Activated naive CD4-positive, alpha-beta T cell treated with anti-CD3 and anti-CD28 coated beads for 36 hours (primary cell): Measurements from ENCODE around the gene NCAPG. TPM values are rescaled to one million over a fixed set of nuclear protein-coding genes. Genes with fewer than 3 reads are reported as not detected.
A peak's percentile ranks its signal among the peaks of the same experiment; 100 is the strongest.
"Not testable (repeated sequence)": the region's sequence is repeated elsewhere in the genome, so short reads cannot be mapped to it uniquely, and the experiment has no call there.

Experiments used
- CTCF ChIA-PET: fragments of 350-600 bp; sonication (Branson Sonifier 250); formaldehyde crosslinking; loops from one replicate; lab custom pipeline; 2021; ENCODE audit warnings: antibody characterized with exemption; lab: Charles Lee
- DNase-seq: peaks from one replicate; pipeline ENCODE4 v3.0.0-alpha.2; 2020
- H3K27ac Mint-ChIP-seq: one replicate; pipeline ENCODE4 v1.8.0; 2021; ENCODE audit warnings: mild to moderate bottlenecking, mixed read lengths
- H3K27me3 Mint-ChIP-seq: one replicate; pipeline ENCODE4 v1.8.0; 2021; ENCODE audit warnings: low read depth, mixed read lengths
- H3K36me3 Mint-ChIP-seq: one replicate; pipeline ENCODE4 v1.8.0; 2021; ENCODE audit warnings: low read depth, mixed read lengths
- H3K4me1 Mint-ChIP-seq: one replicate; pipeline ENCODE4 v1.8.0; 2021; ENCODE audit warnings: low read depth, mixed read lengths
- H3K4me3 Mint-ChIP-seq: one replicate; pipeline ENCODE4 v1.8.0; 2021; ENCODE audit warnings: mild to moderate bottlenecking, moderate library complexity, mixed read lengths
- H3K9me3 Mint-ChIP-seq: one replicate; pipeline ENCODE4 v1.8.0; 2021; ENCODE audit warnings: mixed read lengths
- intact Hi-C: fragments of 100-400 bp; cut with micrococcal nuclease; formaldehyde crosslinking; loops from one replicate; pipeline ENCODE4 v1.15.1; 2023
- total RNA-seq, 2 experiments: library from RNA; stranded (reverse); gene quantifications; one replicate each; pipeline ENCODE4 v1.2.3, GENCODE V29; 2021

Gene NCAPG
- total RNA-seq, 2 experiments from 2014 or later = 70.2 to 78.4 TPM

- peak overlapping the region; percentile 46 for H3K27ac Mint-ChIP-seq
- no peak overlapping the region for H3K4me3 Mint-ChIP-seq
- DNase-seq = no peak
- no peaks in the 10 kb centered on the region for H3K27me3 Mint-ChIP-seq
- intact Hi-C loops = no loop called here
- peaks cover 49% of the 10 kb centered on the region for H3K4me1 Mint-ChIP-seq
- peaks cover 49% of the 10 kb centered on the region for H3K36me3 Mint-ChIP-seq
- no peaks in the 10 kb centered on the region for H3K9me3 Mint-ChIP-seq
- CTCF ChIA-PET = interaction anchor here (0.9 to 6.2 kb wide), 4 partner anchors 11 to 257 kb away, joined by 3 to 31 read pairs (median 7); no protein-coding TSS in a partner anchor
Measured at GRCh38 chr4:17805580-17806155, 5.1 kb upstream of the NCAPG start.

GRCh38 chr4:17807446-17807845, 3.3 kb upstream of the NCAPG start:
- DNase-seq = no peak
- H3K27ac Mint-ChIP-seq = no peak overlapping the region
- H3K4me3 Mint-ChIP-seq = peak overlapping the region; percentile 13
- H3K4me1 Mint-ChIP-seq = peaks cover 51% of the 10 kb centered on the region
- no peaks in the 10 kb centered on the region for H3K27me3 Mint-ChIP-seq
- H3K36me3 Mint-ChIP-seq = peaks cover 55% of the 10 kb centered on the region
- H3K9me3 Mint-ChIP-seq = no peaks in the 10 kb centered on the region
- CTCF ChIA-PET = interaction anchor here (0.6 to 6.2 kb wide), 3 partner anchors 10 to 259 kb away, joined by 3 to 31 read pairs (median 22); no protein-coding TSS in a partner anchor
- intact Hi-C loops = no loop called here

DNA sequence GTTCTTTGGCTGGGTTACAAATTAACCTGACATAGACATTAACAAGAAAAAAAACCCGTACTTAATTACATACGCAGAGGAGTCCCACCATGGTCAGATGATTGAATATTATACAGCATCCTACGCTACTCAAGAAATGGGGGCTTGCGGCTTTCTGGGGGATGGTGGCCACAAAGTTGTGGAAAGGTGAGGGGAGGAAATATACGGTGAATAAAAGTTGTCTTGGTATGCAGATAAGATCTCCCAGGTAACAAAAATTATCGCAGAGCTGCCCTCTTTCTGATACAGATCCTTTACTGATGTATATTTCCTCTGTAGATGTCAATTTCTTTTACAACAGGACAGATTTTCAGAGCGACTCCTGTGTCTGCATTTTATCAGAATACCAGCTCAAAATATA, 1.1 kb upstream of the NCAPG start:
- intact Hi-C loops = loop anchor here (1.0 to 10.0 kb wide), 8 partner anchors 23 to 1585 kb away; partner anchors contain the start of genes LAP3, MED28, QDPR and TAPT1
- H3K4me1 Mint-ChIP-seq = peaks cover 44% of the 10 kb centered on the region
- peaks cover 44% of the 10 kb centered on the region for H3K36me3 Mint-ChIP-seq
- H3K4me3 Mint-ChIP-seq = peak overlapping the region; percentile 100
- H3K9me3 Mint-ChIP-seq = no peaks in the 10 kb centered on the region
- CTCF ChIA-PET = interaction anchor here (0.6 to 6.2 kb wide), 9 partner anchors 12 to 261 kb away, joined by 3 to 31 read pairs (median 4); partner anchors contain the start of gene LCORL
- peak overlapping the region; percentile 99 for H3K27ac Mint-ChIP-seq
- DNase-seq = peak; percentile 7
- H3K27me3 Mint-ChIP-seq = no peaks in the 10 kb centered on the region

DNA sequence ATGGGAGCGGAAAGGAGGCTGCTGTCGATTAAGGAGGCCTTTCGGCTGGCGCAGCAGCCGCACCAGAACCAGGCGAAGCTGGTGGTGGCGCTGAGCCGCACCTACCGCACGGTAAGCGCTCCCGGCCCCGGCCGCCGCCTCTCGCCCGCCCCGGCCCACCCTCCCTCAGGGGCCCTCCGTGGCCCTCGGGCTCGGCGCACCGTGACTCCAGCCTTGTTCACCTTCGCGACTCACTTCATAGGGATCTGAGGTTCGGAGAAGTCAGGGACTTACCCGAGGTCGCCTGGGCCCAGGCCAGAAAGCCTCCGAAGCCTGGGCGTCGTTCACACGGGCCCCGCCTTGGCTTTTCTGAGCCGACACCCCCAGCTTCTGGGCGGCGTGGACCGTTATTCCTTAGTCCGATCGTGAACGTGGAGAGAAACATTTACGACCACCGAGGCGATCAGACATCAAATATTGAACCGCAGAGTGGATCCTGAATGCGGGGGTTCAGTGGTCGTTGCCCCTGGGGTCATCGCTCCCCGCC, 362 bp downstream of the NCAPG start:
- peaks cover 46% of the 10 kb centered on the region for H3K36me3 Mint-ChIP-seq
- H3K4me3 Mint-ChIP-seq = peak overlapping the region; percentile 100
- peak; percentile 30 for DNase-seq
- H3K27ac Mint-ChIP-seq = peak overlapping the region; percentile 99
- H3K27me3 Mint-ChIP-seq = no peaks in the 10 kb centered on the region
- intact Hi-C loops = loop anchor here (2.0 to 10.0 kb wide), 2 partner anchors 474 to 1586 kb away; partner anchors contain the start of gene TAPT1
- H3K4me1 Mint-ChIP-seq = peaks cover 35% of the 10 kb centered on the region
- CTCF ChIA-PET = no interaction called here
- no peaks in the 10 kb centered on the region for H3K9me3 Mint-ChIP-seq

DNA sequence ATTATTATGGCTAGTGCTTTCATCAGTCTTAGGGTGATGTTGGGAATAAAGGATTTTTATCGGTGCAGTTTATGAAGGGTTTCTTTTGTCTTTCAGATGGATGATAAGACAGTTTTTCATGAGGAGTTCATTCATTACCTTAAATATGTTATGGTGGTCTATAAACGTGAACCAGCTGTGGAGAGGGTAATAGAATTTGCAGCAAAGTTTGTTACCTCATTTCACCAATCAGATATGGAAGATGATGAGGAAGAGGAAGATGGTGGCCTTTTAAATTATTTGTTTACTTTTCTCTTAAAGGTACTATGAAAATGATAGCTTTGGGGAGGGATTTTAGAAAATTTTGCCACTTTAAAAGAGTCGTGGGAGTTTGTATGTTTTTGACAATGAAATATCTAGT, 1.3 kb downstream of the NCAPG start:
- Mint-ChIP-seq H3K9me3 (no peaks in the 10 kb centered on the region), H3K4me1 (peaks cover 29% of the 10 kb centered on the region), H3K27ac (no peak overlapping the region), H3K36me3 (peaks cover 49% of the 10 kb centered on the region), H3K27me3 (no peaks in the 10 kb centered on the region), H3K4me3 (peak overlapping the region; percentile 100)
- DNase-seq = no peak
- CTCF ChIA-PET = no interaction called here
- intact Hi-C loops = loop anchor here (10.0 kb wide), 1 partner anchor 1587 kb away; the partner anchor contains the start of gene TAPT1

- H3K4me3 Mint-ChIP-seq = peak overlapping the region; percentile 27
- no peaks in the 10 kb centered on the region for H3K27me3 Mint-ChIP-seq
- intact Hi-C loops = loop anchor here (10.0 kb wide), 1 partner anchor 1588 kb away; the partner anchor contains the start of gene TAPT1
- H3K36me3 Mint-ChIP-seq = peaks cover 50% of the 10 kb centered on the region
- CTCF ChIA-PET = no interaction called here
- no peak overlapping the region for H3K27ac Mint-ChIP-seq
- H3K4me1 Mint-ChIP-seq = peaks cover 25% of the 10 kb centered on the region
- H3K9me3 Mint-ChIP-seq = no peaks in the 10 kb centered on the region
- DNase-seq = no peak
Measured at GRCh38 chr4:17812801-17813200, 2.0 kb downstream of the NCAPG start.

DNA sequence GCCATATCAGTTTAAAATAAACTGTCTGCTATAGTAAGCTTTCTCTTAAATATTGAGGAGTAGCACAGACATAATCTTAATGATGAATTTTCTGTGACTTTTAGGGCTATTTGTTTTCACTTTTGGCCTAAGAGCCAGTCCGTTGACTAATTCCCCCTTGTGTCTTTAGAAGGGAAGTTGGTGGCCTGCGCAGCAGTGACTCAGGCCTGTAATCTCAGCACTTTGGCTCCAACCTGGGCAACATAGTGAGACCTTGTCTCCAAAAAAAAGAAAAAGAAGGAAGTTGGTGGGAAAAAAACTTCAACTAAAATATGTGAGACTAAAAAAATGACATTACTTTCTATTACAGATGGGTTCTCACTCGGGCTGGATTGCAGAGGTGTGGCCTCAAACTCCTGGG, 3.4 kb downstream of the NCAPG start:
- intact Hi-C loops = loop anchor here (10.0 kb wide), 1 partner anchor 1589 kb away; the partner anchor contains the start of gene TAPT1
- H3K27me3 Mint-ChIP-seq = no peaks in the 10 kb centered on the region
- H3K27ac Mint-ChIP-seq = no peak overlapping the region
- CTCF ChIA-PET = no interaction called here
- H3K36me3 Mint-ChIP-seq = peaks cover 50% of the 10 kb centered on the region
- H3K4me3 Mint-ChIP-seq = no peak overlapping the region
- peaks cover 15% of the 10 kb centered on the region for H3K4me1 Mint-ChIP-seq
- H3K9me3 Mint-ChIP-seq = no peaks in the 10 kb centered on the region
- no peak for DNase-seq

- no peak overlapping the region for H3K27ac Mint-ChIP-seq
- H3K27me3 Mint-ChIP-seq = no peaks in the 10 kb centered on the region
- intact Hi-C loops = loop anchor here (10.0 kb wide), 1 partner anchor 1591 kb away; the partner anchor contains the start of gene TAPT1
- no peaks in the 10 kb centered on the region for H3K9me3 Mint-ChIP-seq
- peaks cover 45% of the 10 kb centered on the region for H3K36me3 Mint-ChIP-seq
- H3K4me1 Mint-ChIP-seq = peaks cover 13% of the 10 kb centered on the region
- CTCF ChIA-PET = interaction anchor here (0.7 to 2.0 kb wide), 7 partner anchors 11 to 779 kb away, joined by 3 to 11 read pairs (median 4); no protein-coding TSS in a partner anchor
- no peak for DNase-seq
- no peak overlapping the region for H3K4me3 Mint-ChIP-seq
Measured at GRCh38 chr4:17816142-17816541, 5.4 kb downstream of the NCAPG start.

DNA sequence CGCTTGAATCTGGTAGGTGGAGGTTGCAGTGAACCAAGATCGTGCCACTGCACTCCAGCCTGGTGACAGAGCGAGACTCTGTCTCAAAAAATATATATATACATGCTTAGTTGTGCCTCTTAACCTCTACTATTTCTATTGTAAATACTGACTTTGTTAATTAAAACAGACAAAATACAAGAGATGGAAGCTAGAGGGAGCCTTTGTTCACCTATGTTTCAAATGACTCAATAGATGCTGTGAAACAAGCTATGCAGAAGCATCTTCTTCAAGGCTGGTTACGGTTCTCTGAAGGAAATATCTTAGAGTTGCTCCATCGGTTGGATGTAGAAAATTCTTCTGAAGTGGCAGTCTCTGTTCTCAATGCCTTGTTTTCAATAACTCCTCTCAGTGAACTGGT, 6.2 kb downstream of the NCAPG start:
- CTCF ChIA-PET = interaction anchor here (0.6 to 2.0 kb wide), 19 partner anchors 8 to 778 kb away, joined by 3 to 11 read pairs (median 3); no protein-coding TSS in a partner anchor

DNA sequence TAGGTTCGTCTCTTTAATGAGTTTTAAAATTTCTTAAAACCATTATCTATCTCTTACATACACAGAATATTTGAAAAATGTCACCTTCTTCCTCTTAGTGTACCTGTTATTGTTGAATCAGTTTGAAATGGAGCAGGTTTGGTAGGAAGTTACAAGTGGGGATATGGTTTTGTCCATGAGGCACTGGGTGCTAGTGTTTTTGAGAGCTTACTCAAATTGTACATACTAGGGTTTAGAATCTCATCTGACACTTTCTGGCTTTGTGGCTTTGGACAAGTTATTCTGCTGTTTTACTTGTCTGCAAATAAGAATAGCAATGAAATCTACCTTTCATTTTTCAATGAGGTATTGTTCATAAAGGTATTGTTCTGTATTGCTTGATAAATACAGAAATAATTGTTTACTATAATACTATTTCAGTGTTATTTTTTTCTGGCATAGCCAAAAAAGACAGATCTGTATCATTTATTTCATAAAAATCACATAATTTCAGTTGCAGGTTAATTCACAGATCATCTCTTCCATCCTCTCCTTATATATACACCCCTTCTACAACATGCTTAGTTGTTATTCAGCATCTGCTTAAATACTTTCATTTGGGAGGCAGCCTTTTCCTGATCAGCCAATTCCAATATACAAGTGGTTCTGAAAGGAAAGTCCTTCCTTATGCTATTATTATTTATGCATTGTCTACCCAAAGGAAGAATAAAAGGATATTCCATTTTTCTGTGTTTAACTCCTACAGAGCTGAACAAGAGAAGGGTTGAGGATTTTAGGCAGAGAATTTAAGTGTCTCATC, 13.3 kb downstream of the NCAPG start:
- no peak for DNase-seq
- no peak overlapping the region for H3K4me3 Mint-ChIP-seq
- CTCF ChIA-PET = no interaction called here
- H3K4me1 Mint-ChIP-seq = no peaks in the 10 kb centered on the region
- intact Hi-C loops = no loop called here
- peaks cover 49% of the 10 kb centered on the region for H3K36me3 Mint-ChIP-seq
- no peaks in the 10 kb centered on the region for H3K27me3 Mint-ChIP-seq
- H3K27ac Mint-ChIP-seq = no peak overlapping the region
- H3K9me3 Mint-ChIP-seq = no peaks in the 10 kb centered on the region

More for the DNA sequence above, 6.2 kb downstream of the NCAPG start:
- intact Hi-C loops = loop anchor here (1.0 to 10.0 kb wide), 3 partner anchors 550 to 1592 kb away; partner anchors contain the start of gene TAPT1
- Mint-ChIP-seq H3K36me3 (peaks cover 42% of the 10 kb centered on the region), H3K9me3 (no peaks in the 10 kb centered on the region), H3K4me3 (no peak overlapping the region), H3K4me1 (peaks cover 12% of the 10 kb centered on the region), H3K27me3 (no peaks in the 10 kb centered on the region), H3K27ac (no peak overlapping the region)
- DNase-seq = no peak

GRCh38 chr4:17846266-17846665, 35.5 kb downstream of the NCAPG start:
- no peak for DNase-seq
- H3K27me3 Mint-ChIP-seq = no peaks in the 10 kb centered on the region
- peaks cover 28% of the 10 kb centered on the region for H3K36me3 Mint-ChIP-seq
- no peak overlapping the region for H3K27ac Mint-ChIP-seq
- H3K4me3 Mint-ChIP-seq = no peak overlapping the region
- H3K9me3 Mint-ChIP-seq = no peaks in the 10 kb centered on the region
- CTCF ChIA-PET = no interaction called here
- intact Hi-C loops = no loop called here
- H3K4me1 Mint-ChIP-seq = no peaks in the 10 kb centered on the region

GRCh38 chr4:17850295-17850694, 39.5 kb downstream of the NCAPG start:
- H3K27ac Mint-ChIP-seq, CTCF ChIA-PET, H3K9me3 Mint-ChIP-seq, DNase-seq, H3K27me3 Mint-ChIP-seq, intact Hi-C loops, H3K36me3 Mint-ChIP-seq, H3K4me3 Mint-ChIP-seq, H3K4me1 Mint-ChIP-seq: not testable (repeated sequence)
